Heart left ventricle (tissue), 13 donors: Measurements from ENCODE around the gene ZBTB46.

ENCODE experiments used
- POLR2A ChIP-seq, 2 donors: fragments of 450-650 bp; IDR thresholded peaks; one replicate each; pipeline ENCODE4 v1.6.1; 2017; ENCODE audit warnings: antibody characterized with exemption in 2 of 2, mild to moderate bottlenecking in 2 of 2, moderate library complexity in 2 of 2
- TF ChIP-seq, protein P1 (sequence below), 12 donors: fragments of 200-600 bp; sonication (generic) in 4 of 12; IDR thresholded peaks; one replicate each; pipeline versions ENCODE4 v1.5.0 to v1.8.0; 2018 to 2022; ENCODE audit warnings: antibody characterized with exemption in 12 of 12, mild to moderate bottlenecking in 5 of 12
- donor health status: ischemic (EF 13 %, LVEDD 7.1; RV severe dilation, severe dysfunction).
- donor health status: DM: no; HTN: yes; CAD: no.
- donor health status: DM: no; HTN: no; CAD: no.
- donor health status: ischemic (EF 25% LVEDD 6.9; RV normal size, moderate dysfunction).
- donor health status: ischemic (EF 25% LVEDD 5.7; RV mildly dilated, moderate dysfunction).
- donor health status: ischemic (EF 35%, LVEDD 5.7; RV mildly dilated, moderate dysfunction).
- donor health status: nonischemic (EF 11% LVEDD 7.7; RV severe dilation, severe dysfunction).
- donor health status: DM: yes; HTN: yes; CAD: no.
- donor health status: PGD.
- donor health status: ischemic (EF 29% LVEDD 5.4; RV normal size, mild dysfunction).
- donor health status: nonischemic (EF 23%, LVEDD 6.1; RV moderate dilation, normal function).

DNA sequence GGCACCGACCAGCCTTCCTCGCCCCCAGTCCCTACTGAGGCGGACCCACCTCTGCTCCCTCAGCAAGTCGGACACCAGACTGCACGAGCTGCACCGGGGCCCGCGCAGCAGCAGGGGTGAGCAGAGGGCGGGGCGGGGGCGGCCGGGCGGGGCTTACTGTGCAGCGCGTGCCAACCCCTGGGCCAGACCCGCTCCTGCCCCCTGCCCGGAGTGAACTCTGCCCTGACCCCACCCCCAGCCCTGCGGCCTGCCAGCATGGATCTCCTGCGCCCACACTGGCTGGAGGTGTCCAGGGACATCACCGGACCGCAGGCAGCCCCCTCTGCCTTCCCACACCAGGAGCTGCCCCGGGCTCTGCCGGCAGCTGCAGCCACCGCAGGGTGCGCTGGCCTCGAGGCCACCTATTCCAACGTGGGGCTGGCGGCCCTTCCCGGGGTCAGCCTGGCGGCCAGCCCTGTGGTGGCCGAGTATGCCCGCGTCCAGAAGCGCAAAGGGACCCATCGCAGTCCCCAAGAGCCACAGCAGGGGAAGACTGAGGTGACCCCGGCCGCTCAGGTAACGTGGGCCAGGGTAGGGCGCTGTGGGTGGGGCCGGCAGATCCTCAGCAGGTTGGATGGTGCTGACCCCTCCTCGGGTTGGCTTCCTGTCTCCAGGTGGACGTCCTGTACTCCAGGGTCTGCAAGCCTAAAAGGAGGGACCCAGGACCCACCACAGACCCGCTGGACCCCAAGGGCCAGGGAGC is 92.9 kb downstream of the ZBTB46 start:
- TF ChIP-seq, protein P1, sequence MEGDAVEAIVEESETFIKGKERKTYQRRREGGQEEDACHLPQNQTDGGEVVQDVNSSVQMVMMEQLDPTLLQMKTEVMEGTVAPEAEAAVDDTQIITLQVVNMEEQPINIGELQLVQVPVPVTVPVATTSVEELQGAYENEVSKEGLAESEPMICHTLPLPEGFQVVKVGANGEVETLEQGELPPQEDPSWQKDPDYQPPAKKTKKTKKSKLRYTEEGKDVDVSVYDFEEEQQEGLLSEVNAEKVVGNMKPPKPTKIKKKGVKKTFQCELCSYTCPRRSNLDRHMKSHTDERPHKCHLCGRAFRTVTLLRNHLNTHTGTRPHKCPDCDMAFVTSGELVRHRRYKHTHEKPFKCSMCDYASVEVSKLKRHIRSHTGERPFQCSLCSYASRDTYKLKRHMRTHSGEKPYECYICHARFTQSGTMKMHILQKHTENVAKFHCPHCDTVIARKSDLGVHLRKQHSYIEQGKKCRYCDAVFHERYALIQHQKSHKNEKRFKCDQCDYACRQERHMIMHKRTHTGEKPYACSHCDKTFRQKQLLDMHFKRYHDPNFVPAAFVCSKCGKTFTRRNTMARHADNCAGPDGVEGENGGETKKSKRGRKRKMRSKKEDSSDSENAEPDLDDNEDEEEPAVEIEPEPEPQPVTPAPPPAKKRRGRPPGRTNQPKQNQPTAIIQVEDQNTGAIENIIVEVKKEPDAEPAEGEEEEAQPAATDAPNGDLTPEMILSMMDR (IDR thresholded peaks at IDR 0.05): no peak
- TF ChIP-seq POLR2A (IDR thresholded peaks at IDR 0.05): no peak
